HG03025 (cell line): ENCODE data around the gene PPARG.
"Not testable (repeated sequence)": the region's sequence is repeated elsewhere in the genome, so short reads cannot be mapped to it uniquely, and the experiment has no call there.

Source experiments
- ATAC-seq: cut with Tn5 transposase; IDR thresholded peaks from one replicate; pipeline ENCODE4 v1.9.1; 2021; ENCODE audit warnings: mild to moderate bottlenecking, moderate library complexity; ENCODE audit not compliant: unreplicated experiment, low FRiP score

The PPARG gene

GRCh38 chr3:12288182-12289129 is at the start of gene PPARG:
TSS of gene PPARG (plus strand) at chr3:12289070. CDS start at chr3:12379712, 90,642 bp downstream.
- no peak for ATAC-seq

DNA sequence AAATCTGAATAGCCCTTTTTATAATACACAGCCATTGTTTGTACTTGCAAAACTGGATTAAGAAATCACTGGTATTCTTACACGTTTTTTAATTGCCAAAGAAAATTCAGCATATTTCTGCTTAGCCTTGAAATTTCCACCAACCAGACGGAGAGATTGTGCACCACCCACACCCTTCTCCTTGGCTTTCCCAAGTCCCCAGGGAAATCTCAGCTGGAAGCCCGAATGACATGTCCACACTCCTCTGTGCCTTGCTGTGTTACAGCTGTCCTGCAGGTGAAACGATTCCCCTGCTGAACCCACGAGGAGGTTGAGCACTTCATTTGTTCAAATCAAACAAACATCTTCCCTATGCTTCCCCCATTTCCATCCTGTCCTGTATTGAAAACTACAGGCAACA is 49.6 kb upstream of the PPARG start:
- no peak for ATAC-seq

GRCh38 chr3:12242772-12243171 is 46.1 kb upstream of the PPARG start:
- ATAC-seq, result no peak

DNA sequence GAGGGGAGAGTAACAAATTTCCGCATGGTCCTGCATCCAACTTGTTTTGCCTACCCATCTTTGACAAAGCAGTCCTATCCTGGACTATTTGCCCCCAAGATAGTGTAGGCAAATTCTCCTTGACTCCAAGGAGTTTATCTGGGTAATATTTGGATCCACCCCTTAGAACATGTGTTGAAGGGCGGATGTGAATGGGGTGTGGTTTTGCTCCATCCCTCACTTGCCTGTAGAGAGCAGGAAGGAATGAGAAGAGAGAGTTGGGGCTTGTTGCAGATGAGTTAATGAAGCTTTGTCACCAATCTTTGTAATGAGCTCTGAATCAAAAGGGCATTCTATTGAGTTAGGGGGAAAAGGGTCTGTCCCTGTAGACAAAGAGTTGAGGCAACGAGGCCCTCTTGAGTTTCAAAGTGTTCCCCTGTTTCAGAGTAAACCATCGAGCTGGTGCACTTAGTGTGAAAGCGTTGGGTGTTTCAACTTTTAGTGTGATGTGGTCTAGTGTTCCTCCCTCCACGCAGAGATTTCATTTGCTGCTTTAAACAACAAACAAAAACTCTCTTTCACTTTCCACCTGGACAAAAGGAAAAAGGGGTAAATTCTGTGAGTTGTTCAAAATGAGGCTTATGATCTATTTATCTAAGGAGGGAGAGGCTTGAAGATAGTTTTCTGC is 42.2 kb upstream of the PPARG start:
- no peak for ATAC-seq

DNA sequence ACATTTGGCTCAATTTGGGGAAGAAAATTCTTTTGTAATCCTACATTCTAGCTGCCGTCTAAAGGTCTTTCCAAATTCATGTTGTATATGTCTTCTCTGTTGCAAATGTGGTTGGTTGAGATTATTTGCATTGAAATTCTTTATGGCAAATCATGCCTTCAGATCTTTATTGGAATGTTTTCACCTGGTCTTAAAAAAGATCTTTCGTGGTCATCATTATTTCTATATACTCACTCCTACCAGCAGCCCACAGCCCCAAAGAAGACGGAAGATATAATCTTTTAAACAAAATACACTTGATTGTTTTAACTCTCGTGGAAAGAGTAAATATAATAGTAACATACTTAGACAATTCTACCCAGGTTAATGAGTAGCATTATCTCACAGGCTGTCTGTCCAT is 41.5 kb upstream of the PPARG start:
- no peak for ATAC-seq

DNA sequence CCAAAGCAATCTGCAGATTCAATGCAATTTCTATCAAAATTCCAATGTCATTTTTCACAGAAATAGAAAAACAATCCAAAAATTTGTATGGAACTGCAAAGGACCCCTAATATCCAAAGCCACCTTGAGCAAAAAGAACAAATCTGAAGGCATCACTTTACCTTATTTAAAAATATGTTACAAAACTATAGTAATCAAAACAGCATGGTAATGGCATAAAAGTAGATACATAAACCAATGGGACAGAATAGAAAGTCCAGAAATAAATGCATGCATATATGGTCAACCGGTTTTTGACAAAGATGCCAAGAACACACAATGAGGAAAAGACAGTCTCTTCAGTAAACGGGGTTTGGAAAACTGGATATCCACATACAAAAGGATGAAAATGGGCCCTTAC is 39.4 kb upstream of the PPARG start:
- no peak for ATAC-seq

DNA sequence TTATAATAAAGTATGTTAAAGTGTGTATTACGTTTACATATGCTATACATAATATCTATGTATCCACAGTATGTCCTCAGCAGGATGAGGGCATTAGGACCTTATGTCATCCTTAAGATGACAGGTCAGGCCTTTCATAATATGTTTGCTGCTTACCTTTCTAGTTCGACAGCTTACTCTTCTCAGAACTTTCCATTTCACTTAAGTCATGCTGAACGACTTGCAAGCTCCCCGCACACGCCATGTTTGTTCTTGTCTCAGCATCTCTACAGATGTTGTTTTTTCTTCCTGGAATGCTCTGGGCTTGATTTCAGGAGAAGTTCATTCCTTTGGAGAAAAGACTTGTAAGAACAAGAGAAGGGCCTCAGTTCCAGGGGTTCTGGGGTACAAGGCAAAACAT is 36.0 kb upstream of the PPARG start:
- ATAC-seq, result no peak

- no peak for ATAC-seq
Measured at GRCh38 chr3:12253516-12254343, 35.1 kb upstream of the PPARG start.

DNA sequence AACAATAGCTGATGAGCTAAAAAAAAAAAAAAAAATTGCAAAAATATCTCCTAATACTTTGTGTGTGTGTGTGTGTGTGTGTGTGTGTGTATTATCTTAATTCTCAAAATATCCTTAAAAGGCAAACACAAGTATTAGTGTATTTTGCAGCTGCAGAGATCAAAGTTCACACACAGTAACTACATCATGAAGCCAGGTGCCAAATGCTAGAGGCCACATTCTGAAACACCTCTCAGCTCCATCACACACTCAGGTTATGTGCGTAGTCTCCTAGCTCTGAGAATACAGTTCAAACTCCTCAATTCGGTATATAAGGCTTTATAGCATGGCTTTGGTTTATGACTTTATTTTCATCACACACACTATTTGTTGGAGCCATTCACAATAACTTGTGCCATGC is 33.5 kb upstream of the PPARG start:
- no peak for ATAC-seq

GRCh38 chr3:12258911-12259310 is 30.0 kb upstream of the PPARG start:
- ATAC-seq, result no peak

- not testable (repeated sequence) for ATAC-seq
Measured at GRCh38 chr3:12262173-12262572, 26.7 kb upstream of the PPARG start.

DNA sequence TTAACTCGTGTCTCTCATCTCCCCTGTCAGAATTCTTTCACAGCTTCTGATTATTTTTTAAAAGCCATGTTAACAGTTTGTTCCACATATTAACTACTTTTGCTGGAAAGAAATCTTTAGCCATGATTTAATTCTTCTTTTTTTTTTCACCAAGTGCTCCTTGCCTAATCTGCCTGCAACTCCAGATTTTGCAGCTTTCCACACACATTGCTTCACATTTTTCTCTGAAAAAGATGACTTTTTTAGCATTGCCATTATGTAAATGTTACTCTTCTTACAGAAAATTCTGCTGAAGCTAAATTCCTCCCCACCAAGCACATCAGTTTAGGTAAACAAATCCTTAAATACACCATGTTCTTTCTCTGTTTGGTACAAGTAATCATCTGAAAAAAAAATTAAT is 23.4 kb upstream of the PPARG start:
- ATAC-seq, result no peak

- ATAC-seq, result no peak
Measured at GRCh38 chr3:12266038-12266437, 22.8 kb upstream of the PPARG start.

- no peak for ATAC-seq
Measured at GRCh38 chr3:12267376-12268030, 21.4 kb upstream of the PPARG start.

GRCh38 chr3:12268049-12268735 is 20.7 kb upstream of the PPARG start:
- no peak for ATAC-seq

DNA sequence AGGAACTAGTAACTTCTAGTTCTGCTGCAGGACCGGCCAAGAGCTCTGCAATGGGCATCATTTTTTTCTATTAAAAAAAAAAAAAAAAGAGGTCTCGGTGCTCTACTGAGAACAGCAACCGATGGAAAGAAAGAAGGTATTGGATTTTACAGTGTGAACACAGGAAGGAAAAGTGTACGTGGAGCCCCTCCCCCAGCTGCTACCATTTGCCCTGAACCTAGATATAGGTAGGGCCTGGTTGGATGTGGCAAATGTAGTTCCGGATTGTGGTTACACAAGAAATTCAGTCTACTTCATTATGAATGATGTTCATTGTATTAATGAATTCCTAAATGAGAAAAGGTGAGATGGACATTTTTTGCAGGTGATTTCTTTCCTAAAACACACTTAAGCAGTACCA is 17.9 kb upstream of the PPARG start:
- no peak for ATAC-seq

DNA sequence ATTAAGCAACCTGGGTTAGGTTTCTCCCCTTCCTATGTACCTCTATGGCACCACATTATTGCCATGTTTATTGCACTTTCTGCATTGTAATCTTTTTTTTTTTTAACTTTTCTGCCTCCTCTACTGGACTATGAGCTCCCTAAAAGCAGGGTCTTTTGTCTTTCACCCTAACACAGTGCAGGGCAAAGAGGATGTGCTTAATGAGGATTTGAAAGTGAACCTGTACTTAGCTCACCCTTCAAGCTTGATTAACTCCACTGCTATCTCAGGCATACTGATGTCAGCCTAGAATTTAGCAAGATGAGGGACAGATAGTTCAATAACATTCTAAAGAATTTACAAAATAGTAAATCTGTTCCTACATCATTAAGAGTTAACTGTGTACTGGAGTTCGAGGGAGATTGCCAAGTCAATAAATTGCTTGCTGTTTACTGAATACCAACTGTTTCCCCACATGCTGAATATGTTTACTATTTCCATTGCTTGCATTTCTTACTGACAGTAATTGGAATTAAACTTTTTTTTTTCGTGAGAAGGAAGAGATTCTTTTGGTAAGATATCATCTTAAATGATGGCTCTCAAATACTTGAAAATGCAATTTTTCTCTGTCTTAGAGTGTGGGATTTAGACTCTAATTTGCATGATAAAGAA is 15.7 kb upstream of the PPARG start:
- ATAC-seq, result peak; percentile 95

DNA sequence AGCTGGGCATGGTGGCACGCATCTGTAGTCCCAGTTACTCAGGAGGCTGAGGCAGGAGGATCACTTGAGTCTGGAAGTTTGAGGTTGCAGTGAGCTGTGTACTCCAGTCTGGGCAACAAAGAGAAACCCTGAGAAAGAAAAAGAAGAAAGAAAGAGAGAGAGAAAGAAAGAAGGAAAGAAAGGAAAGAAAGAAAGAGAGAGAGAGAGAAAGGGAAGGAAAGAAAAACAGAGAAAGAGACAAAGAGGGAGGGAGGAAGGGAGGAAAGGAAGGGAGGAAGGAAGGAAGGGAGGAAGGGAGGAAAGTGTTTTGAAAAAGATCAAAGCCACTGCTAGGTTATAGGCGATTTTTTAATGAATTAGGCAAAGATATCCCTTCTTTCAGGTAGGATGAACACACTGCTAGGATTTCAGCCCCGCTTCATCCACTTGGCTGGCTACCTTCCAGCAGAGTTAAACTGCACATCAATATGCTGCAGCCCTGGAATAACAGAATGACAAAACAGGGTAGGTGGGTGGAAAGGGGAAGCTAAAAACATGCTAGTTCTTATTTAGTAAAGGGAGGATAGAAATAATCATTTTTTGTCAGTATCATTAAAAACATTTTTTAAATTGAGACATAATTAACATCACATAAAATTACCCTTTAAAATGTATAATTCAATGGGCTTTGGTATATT is 12.8 kb upstream of the PPARG start:
- ATAC-seq, result no peak

DNA sequence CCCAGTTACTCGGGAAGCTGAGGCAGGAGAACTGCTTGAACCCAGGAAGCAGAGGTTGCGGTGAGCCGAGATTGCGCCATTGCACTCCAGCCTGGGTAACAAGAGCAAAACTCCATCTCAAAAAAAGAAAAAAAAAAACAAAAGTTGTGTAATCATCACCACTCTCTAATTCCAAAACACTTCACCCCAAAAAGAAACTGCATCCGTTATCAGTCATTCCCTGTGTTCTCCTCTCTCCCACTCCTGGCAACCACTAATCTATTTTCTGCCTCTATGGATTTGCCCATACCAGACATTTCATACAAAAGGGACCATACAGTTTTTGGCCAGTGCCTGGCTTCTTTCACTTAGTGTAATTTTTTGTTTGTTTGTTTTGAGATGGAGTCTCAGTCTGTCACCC is 12.0 kb upstream of the PPARG start:
- not testable (repeated sequence) for ATAC-seq
